Measurements from ENCODE around the gene CD86. TPM values are rescaled to one million over a fixed set of nuclear protein-coding genes. Genes with fewer than 3 reads are reported as not detected.
"Not testable (repeated sequence)": the region's sequence is repeated elsewhere in the genome, so short reads cannot be mapped to it uniquely, and the experiment has no call there.

Gene CD86
- total and polyA plus RNA-seq, 2 donors from 2014 or later = 1.3 to 6.3 TPM

- H3K27me3 ChIP-seq (ENCODE audit: control insufficient read depth, insufficient read depth, low read length) = no peaks in the 10 kb centered on the region
- no peaks in the 10 kb centered on the region for H3K36me3 ChIP-seq (ENCODE audit: control insufficient read depth in 2 of 3, insufficient read depth in 3 of 3, low read length in 3 of 3)
- no peak overlapping the region for H3K27ac ChIP-seq (ENCODE audit: low read depth in 2 of 2, low read length in 2 of 2)
- DNase-seq (no peak), FAIRE-seq (no peak)
- intact Hi-C loops (cut with DNase I) = no loop called here
- H3K4me3 ChIP-seq (ENCODE audit: low read length in 3 of 3) = no peak overlapping the region
- H3K9me3 ChIP-seq (ENCODE audit: control insufficient read depth in 2 of 3, insufficient read depth in 1 of 3, low read length in 3 of 3) = peaks cover 0 to 8% (median 0%) of the 10 kb centered on the region in 3 donors
- H3K9ac ChIP-seq (ENCODE audit: low read length in 3 of 3) = no peak overlapping the region
- H3K4me1 ChIP-seq (ENCODE audit: control insufficient read depth in 2 of 3, insufficient read depth in 2 of 3, low read depth in 1 of 3, low read length in 3 of 3) = peaks cover 0 to 4% (median 0%) of the 10 kb centered on the region in 3 donors
- no peak for TF ChIP-seq CTCF (IDR thresholded peaks at IDR 0.05; ENCODE audit: borderline replicate concordance, extremely low read depth, insufficient read depth)
Measured at GRCh38 chr3:122151480-122151879, 96.3 kb downstream of the CD86 start.

- H3K4me1 ChIP-seq (ENCODE audit: control insufficient read depth in 2 of 3, insufficient read depth in 2 of 3, low read depth in 1 of 3, low read length in 3 of 3); H3K9me3 ChIP-seq (ENCODE audit: control insufficient read depth in 2 of 3, insufficient read depth in 1 of 3, low read length in 3 of 3); H3K4me3 ChIP-seq (ENCODE audit: low read length in 3 of 3); DNase-seq; FAIRE-seq; intact Hi-C loops (cut with DNase I); H3K27ac ChIP-seq (ENCODE audit: low read depth in 2 of 2, low read length in 2 of 2); H3K27me3 ChIP-seq (ENCODE audit: control insufficient read depth, insufficient read depth, low read length); H3K36me3 ChIP-seq (ENCODE audit: control insufficient read depth in 2 of 3, insufficient read depth in 3 of 3, low read length in 3 of 3); H3K9ac ChIP-seq (ENCODE audit: low read length in 3 of 3): not testable (repeated sequence)
Measured at GRCh38 chr3:122164983-122165382, 109.8 kb downstream of the CD86 start.

GRCh38 chr3:122167630-122168029 lies 112.5 kb downstream of the CD86 start:
- no peaks in the 10 kb centered on the region for H3K9me3 ChIP-seq (ENCODE audit: control insufficient read depth in 2 of 3, insufficient read depth in 1 of 3, low read length in 3 of 3)
- no peak overlapping the region for H3K27ac ChIP-seq (ENCODE audit: low read depth in 2 of 2, low read length in 2 of 2)
- FAIRE-seq (no peak), DNase-seq (no peak)
- intact Hi-C loops (cut with DNase I) = no loop called here
- no peaks in the 10 kb centered on the region for H3K4me1 ChIP-seq (ENCODE audit: control insufficient read depth in 2 of 3, insufficient read depth in 2 of 3, low read depth in 1 of 3, low read length in 3 of 3)
- TF ChIP-seq CTCF (IDR thresholded peaks at IDR 0.05; ENCODE audit: borderline replicate concordance, extremely low read depth, insufficient read depth) = no peak
- H3K4me3 ChIP-seq (ENCODE audit: low read length in 3 of 3) = no peak overlapping the region
- no peaks in the 10 kb centered on the region for H3K27me3 ChIP-seq (ENCODE audit: control insufficient read depth, insufficient read depth, low read length)
- H3K36me3 ChIP-seq (ENCODE audit: control insufficient read depth in 2 of 3, insufficient read depth in 3 of 3, low read length in 3 of 3) = no peaks in the 10 kb centered on the region
- H3K9ac ChIP-seq (ENCODE audit: low read length in 3 of 3) = no peak overlapping the region

- H3K4me3 ChIP-seq (ENCODE audit: low read length in 3 of 3) = no peak overlapping the region
- H3K4me1 ChIP-seq (ENCODE audit: control insufficient read depth in 2 of 3, insufficient read depth in 2 of 3, low read depth in 1 of 3, low read length in 3 of 3) = no peaks in the 10 kb centered on the region
- H3K9me3 ChIP-seq (ENCODE audit: control insufficient read depth in 2 of 3, insufficient read depth in 1 of 3, low read length in 3 of 3) = no peaks in the 10 kb centered on the region
- DNase-seq = no peak
- intact Hi-C loops (cut with DNase I) = no loop called here
- H3K9ac ChIP-seq (ENCODE audit: low read length in 3 of 3) = no peak overlapping the region
- no peaks in the 10 kb centered on the region for H3K27me3 ChIP-seq (ENCODE audit: control insufficient read depth, insufficient read depth, low read length)
- no peak for TF ChIP-seq CTCF (IDR thresholded peaks at IDR 0.05; ENCODE audit: borderline replicate concordance, extremely low read depth, insufficient read depth)
- no peaks in the 10 kb centered on the region for H3K36me3 ChIP-seq (ENCODE audit: control insufficient read depth in 2 of 3, insufficient read depth in 3 of 3, low read length in 3 of 3)
- FAIRE-seq = no peak
- no peak overlapping the region for H3K27ac ChIP-seq (ENCODE audit: low read depth in 2 of 2, low read length in 2 of 2)
Measured at GRCh38 chr3:122168044-122168443, 112.9 kb downstream of the CD86 start.

All from kidney (tissue), 14 donors.